ENCODE results near the gene TRIM7.
"Not testable (repeated sequence)": the region's sequence is repeated elsewhere in the genome, so short reads cannot be mapped to it uniquely, and the experiment has no call there.

TRIM7 gene

GRCh38 chr5:181209006-181209405, 4.0 kb upstream of the TRIM7 start:
- DNase-seq, H3K9me3 Mint-ChIP-seq, H3K27ac Mint-ChIP-seq, H3K4me3 Mint-ChIP-seq, ATAC-seq: not testable (repeated sequence)
- Mint-ChIP-seq H3K4me1 (peaks cover 44% of the 10 kb centered on the region), H3K27me3 (peaks cover 21% of the 10 kb centered on the region)

- H3K27me3 Mint-ChIP-seq = peaks cover 32% of the 10 kb centered on the region
Observed at GRCh38 chr5:181207960-181208253, 2.9 kb upstream of the TRIM7 start.

GRCh38 chr5:181207214-181207959, 2.4 kb upstream of the TRIM7 start:
- DNase-seq = peak; percentile 81 to 86
- Mint-ChIP-seq H3K4me1 (peaks cover 50% of the 10 kb centered on the region), H3K4me3 (peak overlapping the region; percentile 82 to 85)

More at GRCh38 chr5:181207960-181208253, 2.9 kb upstream of the TRIM7 start:
- Mint-ChIP-seq H3K4me1 (peaks cover 50% of the 10 kb centered on the region), H3K9me3 (no peaks in the 10 kb centered on the region), H3K27ac (peak overlapping the region in 1 of 2 donors; percentile 100), H3K4me3 (peak overlapping the region; percentile 82 to 85)
- no peak for ATAC-seq
- DNase-seq = no peak

GRCh38 chr5:181205761-181206649, 1.0 kb upstream of the TRIM7 start:
- no peaks in the 10 kb centered on the region for H3K9me3 Mint-ChIP-seq
- DNase-seq (no peak), ATAC-seq (no peak)
- peaks cover 46% of the 10 kb centered on the region for H3K4me1 Mint-ChIP-seq
- H3K27ac Mint-ChIP-seq = peak overlapping the region; percentile 93 to 100
- peaks cover 42% of the 10 kb centered on the region for H3K27me3 Mint-ChIP-seq
- peak overlapping the region; percentile 82 to 85 for H3K4me3 Mint-ChIP-seq

More at GRCh38 chr5:181207214-181207959, 2.4 kb upstream of the TRIM7 start:
- no peaks in the 10 kb centered on the region for H3K9me3 Mint-ChIP-seq
- ATAC-seq = peak; percentile 72
- peak overlapping the region; percentile 93 to 100 for H3K27ac Mint-ChIP-seq
- H3K27me3 Mint-ChIP-seq = peaks cover 32% of the 10 kb centered on the region

GRCh38 chr5:181204113-181204825, 727 bp downstream of the TRIM7 start:
- ATAC-seq (peak; percentile 11), DNase-seq (no peak)
- H3K4me3 Mint-ChIP-seq = peak overlapping the region; percentile 88 to 93
- no peaks in the 10 kb centered on the region for H3K9me3 Mint-ChIP-seq
- H3K27ac Mint-ChIP-seq = peak overlapping the region; percentile 23 to 31
- peaks cover 45% of the 10 kb centered on the region for H3K4me1 Mint-ChIP-seq
- H3K27me3 Mint-ChIP-seq = peaks cover 53% of the 10 kb centered on the region

- Mint-ChIP-seq H3K27ac (peak overlapping the region; percentile 23 to 31), H3K9me3 (no peaks in the 10 kb centered on the region), H3K27me3 (peaks cover 53% of the 10 kb centered on the region), H3K4me1 (peaks cover 45% of the 10 kb centered on the region), H3K4me3 (peak overlapping the region; percentile 88 to 93)
- ATAC-seq = peak; percentile 9
- DNase-seq = no peak
Observed at GRCh38 chr5:181203777-181204112, 1.3 kb downstream of the TRIM7 start.

GRCh38 chr5:181203093-181203711, 1.8 kb downstream of the TRIM7 start:
- no peak overlapping the region for H3K27ac Mint-ChIP-seq
- DNase-seq = no peak
- peaks cover 42% of the 10 kb centered on the region for H3K4me1 Mint-ChIP-seq
- no peak for ATAC-seq
- H3K9me3 Mint-ChIP-seq = no peaks in the 10 kb centered on the region
- H3K4me3 Mint-ChIP-seq = peak overlapping the region; percentile 88 to 93
- peaks cover 53% of the 10 kb centered on the region for H3K27me3 Mint-ChIP-seq

GRCh38 chr5:181200816-181201215, 4.2 kb downstream of the TRIM7 start:
- Mint-ChIP-seq H3K4me3 (no peak overlapping the region), H3K9me3 (no peaks in the 10 kb centered on the region), H3K4me1 (peaks cover 18% of the 10 kb centered on the region), H3K27me3 (peaks cover 42% of the 10 kb centered on the region), H3K27ac (no peak overlapping the region)
- DNase-seq = no peak
- no peak for ATAC-seq

GRCh38 chr5:181199881-181200638, 4.9 kb downstream of the TRIM7 start:
- Mint-ChIP-seq H3K4me1 (peaks cover 11% of the 10 kb centered on the region), H3K27ac (no peak overlapping the region)

GRCh38 chr5:181198905-181199519, 6.0 kb downstream of the TRIM7 start:
- H3K9me3 Mint-ChIP-seq = no peaks in the 10 kb centered on the region

More at GRCh38 chr5:181199881-181200638, 4.9 kb downstream of the TRIM7 start:
- no peaks in the 10 kb centered on the region for H3K9me3 Mint-ChIP-seq
- no peak overlapping the region for H3K4me3 Mint-ChIP-seq
- ATAC-seq (no peak), DNase-seq (no peak)
- peaks cover 36% of the 10 kb centered on the region for H3K27me3 Mint-ChIP-seq

GRCh38 chr5:181198106-181198685, 6.8 kb downstream of the TRIM7 start:
- DNase-seq = no peak
- H3K4me3 Mint-ChIP-seq = no peak overlapping the region
- H3K4me1 Mint-ChIP-seq = peaks cover 8% of the 10 kb centered on the region
- H3K9me3 Mint-ChIP-seq = no peaks in the 10 kb centered on the region
- H3K27ac Mint-ChIP-seq = no peak overlapping the region
- peaks cover 24% of the 10 kb centered on the region for H3K27me3 Mint-ChIP-seq
- ATAC-seq = peak; percentile 28

More at GRCh38 chr5:181198905-181199519, 6.0 kb downstream of the TRIM7 start:
- H3K4me1 Mint-ChIP-seq = peaks cover 6% of the 10 kb centered on the region
- no peak overlapping the region for H3K27ac Mint-ChIP-seq
- peaks cover 32% of the 10 kb centered on the region for H3K27me3 Mint-ChIP-seq
- no peak for DNase-seq
- ATAC-seq = no peak
- no peak overlapping the region for H3K4me3 Mint-ChIP-seq

- peaks cover 15% of the 10 kb centered on the region for H3K4me1 Mint-ChIP-seq
Observed at GRCh38 chr5:181197326-181197951, 7.6 kb downstream of the TRIM7 start.

GRCh38 chr5:181195249-181195761, 9.7 kb downstream of the TRIM7 start:
- peaks cover 32% of the 10 kb centered on the region for H3K4me1 Mint-ChIP-seq
- H3K9me3 Mint-ChIP-seq = no peaks in the 10 kb centered on the region

More at GRCh38 chr5:181197326-181197951, 7.6 kb downstream of the TRIM7 start:
- ATAC-seq = no peak
- Mint-ChIP-seq H3K9me3 (no peaks in the 10 kb centered on the region), H3K27me3 (peaks cover 21% of the 10 kb centered on the region), H3K27ac (peak overlapping the region; percentile 10 to 50), H3K4me3 (no peak overlapping the region)
- DNase-seq = no peak

More at GRCh38 chr5:181195249-181195761, 9.7 kb downstream of the TRIM7 start:
- DNase-seq (no peak), ATAC-seq (no peak)
- Mint-ChIP-seq H3K27me3 (peaks cover 5% of the 10 kb centered on the region), H3K27ac (peak overlapping the region in 1 of 2 donors; percentile 69), H3K4me3 (no peak overlapping the region)
